HG02571 (cell line): Measurements from ENCODE around the gene SLBP.
"Not testable (repeated sequence)": the region's sequence is repeated elsewhere in the genome, so short reads cannot be mapped to it uniquely, and the experiment has no call there.

Experiments
- ATAC-seq: cut with Tn5 transposase; IDR thresholded peaks from one replicate; pipeline ENCODE4 v1.9.1; 2021; ENCODE audit warnings: mild to moderate bottlenecking, moderate library complexity; ENCODE audit not compliant: unreplicated experiment

The SLBP gene

GRCh38 chr4:1678244-1678643 is 33.9 kb downstream of the SLBP start:
- ATAC-seq: no peak

GRCh38 chr4:1676605-1677525 is 35.3 kb downstream of the SLBP start:
- ATAC-seq: no peak

- ATAC-seq: no peak
Measured at GRCh38 chr4:1675802-1676137, 36.3 kb downstream of the SLBP start.

GRCh38 chr4:1675136-1675801 is 36.9 kb downstream of the SLBP start:
- no peak for ATAC-seq

- no peak for ATAC-seq
Measured at GRCh38 chr4:1674682-1675081, 37.4 kb downstream of the SLBP start.

GRCh38 chr4:1673671-1674070 is 38.4 kb downstream of the SLBP start:
- no peak for ATAC-seq

- ATAC-seq: not testable (repeated sequence)
Measured at GRCh38 chr4:1671011-1671410, 41.1 kb downstream of the SLBP start.

- no peak for ATAC-seq
Measured at GRCh38 chr4:1670279-1670678, 41.8 kb downstream of the SLBP start.

- ATAC-seq: no peak
Measured at GRCh38 chr4:1669850-1670249, 42.3 kb downstream of the SLBP start.

- ATAC-seq: no peak
Measured at GRCh38 chr4:1669270-1669669, 42.8 kb downstream of the SLBP start.

GRCh38 chr4:1668488-1668840 is 43.7 kb downstream of the SLBP start:
- ATAC-seq: no peak

GRCh38 chr4:1667273-1667672 is 44.8 kb downstream of the SLBP start:
- ATAC-seq: no peak

GRCh38 chr4:1666391-1666790 is 45.7 kb downstream of the SLBP start:
- no peak for ATAC-seq

GRCh38 chr4:1664141-1664540 is 48.0 kb downstream of the SLBP start:
- ATAC-seq: no peak

GRCh38 chr4:1663549-1663948 is 48.6 kb downstream of the SLBP start:
- ATAC-seq: no peak

GRCh38 chr4:1661695-1662094 is 50.4 kb downstream of the SLBP start:
- no peak for ATAC-seq

GRCh38 chr4:1660948-1661677 is 51.0 kb downstream of the SLBP start:
- ATAC-seq: no peak

GRCh38 chr4:1659104-1660043 is 52.7 kb downstream of the SLBP start:
- ATAC-seq: no peak

GRCh38 chr4:1658581-1658980 is 53.5 kb downstream of the SLBP start:
- ATAC-seq: no peak

GRCh38 chr4:1658146-1658545 is 54.0 kb downstream of the SLBP start:
- no peak for ATAC-seq

- ATAC-seq: no peak
Measured at GRCh38 chr4:1656986-1657385, 55.1 kb downstream of the SLBP start.
